ENCODE data around the gene TNFSF8.

DNA sequence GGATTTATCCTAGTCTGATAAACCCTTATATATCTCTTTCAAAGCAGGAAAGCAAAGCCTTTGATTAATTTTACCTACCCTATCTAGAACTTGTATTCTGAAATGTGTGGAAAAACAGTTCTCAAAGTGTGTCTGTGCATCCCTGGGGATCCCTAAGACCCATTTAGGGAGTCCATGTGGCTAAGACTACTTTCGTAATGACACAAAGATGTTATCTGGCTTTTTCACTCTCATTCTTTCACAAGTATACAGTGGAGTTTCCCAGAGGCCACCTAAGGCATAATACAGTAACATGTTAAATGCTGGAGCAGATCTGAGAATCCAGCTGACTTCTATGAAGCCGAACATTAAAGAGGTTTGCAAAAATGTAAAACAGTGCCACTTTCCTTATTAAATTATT is 70.2 kb downstream of the TNFSF8 start:
- TF ChIP-seq CTCF (IDR thresholded peaks at IDR 0.05) (no peak), POLR2A (IDR thresholded peaks at IDR 0.05) (no peak)
